KMS-11 (cell line): ENCODE measurements around the gene GRB2.

Source experiments
- H2AFZ ChIP-seq: fragments of 200-600 bp; sonication (generic); 2 replicates; pipeline ENCODE4 v1.6.1; 2016; ENCODE audit warnings: antibody characterized with exemption, mixed run types, low read depth
- H3K27ac ChIP-seq: fragments of 200-600 bp; sonication (generic); 2 replicates; pipeline ENCODE4 v1.6.1; 2016; ENCODE audit warnings: mild to moderate bottlenecking, mixed run types
- H3K27me3 ChIP-seq: fragments of 200-600 bp; sonication (generic); 2 replicates; pipeline ENCODE4 v1.6.1; 2017; ENCODE audit warnings: mild to moderate bottlenecking, low read depth, mixed run types, moderate library complexity; ENCODE audit not compliant: insufficient read depth
- H3K36me3 ChIP-seq: fragments of 200-600 bp; sonication (generic); 2 replicates; pipeline ENCODE4 v1.6.1; 2017; ENCODE audit warnings: mild to moderate bottlenecking, mixed run types; ENCODE audit not compliant: insufficient read depth
- H3K4me1 ChIP-seq: fragments of 200-600 bp; sonication (generic); 2 replicates; pipeline ENCODE4 v1.6.1; 2016; ENCODE audit warnings: mild to moderate bottlenecking, low read depth, mixed run types; ENCODE audit not compliant: poor library complexity, severe bottlenecking
- H3K4me2 ChIP-seq: fragments of 200-600 bp; sonication (generic); 2 replicates; pipeline ENCODE4 v1.7.0; 2016; ENCODE audit warnings: mild to moderate bottlenecking, mixed run types
- H3K4me3 ChIP-seq: fragments of 200-600 bp; sonication (generic); IDR thresholded peaks from 2 replicates; pipeline ENCODE4 v1.6.1; 2017; ENCODE audit warnings: low read depth, low read length, mixed read lengths; ENCODE audit not compliant: insufficient read depth
- H3K79me2 ChIP-seq: fragments of 200-600 bp; sonication (generic); 2 replicates; pipeline ENCODE4 v1.6.1; 2016; ENCODE audit warnings: low read depth, mixed run types; ENCODE audit not compliant: insufficient read depth
- H3K9ac ChIP-seq: fragments of 200-600 bp; sonication (generic); 2 replicates; pipeline ENCODE4 v1.6.1; 2016; ENCODE audit warnings: mild to moderate bottlenecking, mixed run types
- H4K20me1 ChIP-seq: fragments of 200-600 bp; sonication (generic); 2 replicates; pipeline ENCODE4 v1.6.1; 2016; ENCODE audit warnings: mild to moderate bottlenecking, mixed run types; ENCODE audit not compliant: insufficient read depth
- TF ChIP-seq, protein P1 (sequence below): fragments of 200-600 bp; sonication (generic); conservative IDR thresholded peaks from 2 replicates; pipeline ENCODE4 v1.6.1; 2017; ENCODE audit warnings: low read depth, mild to moderate bottlenecking, antibody characterized with exemption, low read length, moderate library complexity, mixed read lengths

Gene GRB2

DNA sequence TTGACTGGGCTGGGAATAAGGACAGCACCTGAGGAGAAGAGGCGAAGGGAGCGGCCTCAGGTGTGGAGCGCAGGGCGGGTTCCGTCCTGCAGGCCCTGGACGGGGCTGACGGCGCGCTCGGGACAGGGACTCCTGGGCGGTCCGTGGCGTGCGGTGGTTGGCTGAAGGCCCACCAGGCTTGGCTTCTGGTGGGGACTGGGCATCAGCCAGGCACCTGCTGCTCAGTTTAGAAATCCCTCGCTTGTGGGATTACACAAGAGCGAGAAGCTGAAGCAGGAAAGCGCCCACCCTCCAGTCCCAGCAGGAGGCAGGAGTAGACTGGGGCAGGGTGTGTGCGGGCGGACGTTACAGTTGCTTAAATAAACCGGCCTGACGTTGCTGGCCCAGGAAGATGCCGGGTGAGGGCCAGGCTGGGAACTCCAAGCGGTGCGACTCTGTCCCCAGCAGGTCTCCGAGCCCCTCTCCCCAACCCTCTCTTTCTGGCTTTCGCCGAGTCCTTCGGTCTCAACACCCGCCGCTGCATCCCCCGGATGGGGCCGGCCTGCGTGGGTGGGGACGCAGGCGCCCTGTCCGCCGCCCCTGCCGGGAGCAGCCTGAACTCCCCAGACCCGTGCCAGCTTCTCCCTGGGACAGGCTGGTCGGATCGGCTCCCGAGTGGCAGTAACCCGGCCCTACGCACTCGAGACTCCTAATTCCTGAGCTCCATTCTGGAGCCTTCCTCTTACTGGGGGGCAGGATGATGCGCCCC is 135.1 kb downstream of the GRB2 start:
- no peaks in the 10 kb centered on the region; the same call in 1 of the 2 replicates for H3K36me3 ChIP-seq
- peaks cover 34% of the 10 kb centered on the region for H3K4me1 ChIP-seq
- H4K20me1 ChIP-seq = no peaks in the 10 kb centered on the region
- peak overlapping the region; percentile 97 for H3K4me2 ChIP-seq
- TF ChIP-seq, protein P1, sequence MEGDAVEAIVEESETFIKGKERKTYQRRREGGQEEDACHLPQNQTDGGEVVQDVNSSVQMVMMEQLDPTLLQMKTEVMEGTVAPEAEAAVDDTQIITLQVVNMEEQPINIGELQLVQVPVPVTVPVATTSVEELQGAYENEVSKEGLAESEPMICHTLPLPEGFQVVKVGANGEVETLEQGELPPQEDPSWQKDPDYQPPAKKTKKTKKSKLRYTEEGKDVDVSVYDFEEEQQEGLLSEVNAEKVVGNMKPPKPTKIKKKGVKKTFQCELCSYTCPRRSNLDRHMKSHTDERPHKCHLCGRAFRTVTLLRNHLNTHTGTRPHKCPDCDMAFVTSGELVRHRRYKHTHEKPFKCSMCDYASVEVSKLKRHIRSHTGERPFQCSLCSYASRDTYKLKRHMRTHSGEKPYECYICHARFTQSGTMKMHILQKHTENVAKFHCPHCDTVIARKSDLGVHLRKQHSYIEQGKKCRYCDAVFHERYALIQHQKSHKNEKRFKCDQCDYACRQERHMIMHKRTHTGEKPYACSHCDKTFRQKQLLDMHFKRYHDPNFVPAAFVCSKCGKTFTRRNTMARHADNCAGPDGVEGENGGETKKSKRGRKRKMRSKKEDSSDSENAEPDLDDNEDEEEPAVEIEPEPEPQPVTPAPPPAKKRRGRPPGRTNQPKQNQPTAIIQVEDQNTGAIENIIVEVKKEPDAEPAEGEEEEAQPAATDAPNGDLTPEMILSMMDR = no peak; the same call in 1 of the 2 replicates
- H3K9ac ChIP-seq = peak overlapping the region; percentile 76
- H3K27me3 ChIP-seq = no peaks in the 10 kb centered on the region
- peak overlapping the region; percentile 87 for H2AFZ ChIP-seq
- peak overlapping the region; percentile 56 for H3K4me3 ChIP-seq
- H3K79me2 ChIP-seq = peaks cover 9% of the 10 kb centered on the region; the same call in 1 of the 2 replicates
- peak overlapping the region; percentile 61 for H3K27ac ChIP-seq

- H2AFZ ChIP-seq = peak overlapping the region; percentile 87
- H3K27ac ChIP-seq = peak overlapping the region; percentile 61
Observed at GRCh38 chr17:75269844-75270217, 135.6 kb downstream of the GRB2 start.

More at GRCh38 chr17:75269844-75270217, 135.6 kb downstream of the GRB2 start:
- TF ChIP-seq, protein P1 = no peak
- Histone ChIP-seq H3K36me3 (no peaks in the 10 kb centered on the region), H3K79me2 (peaks cover 9% of the 10 kb centered on the region; the same call in 1 of the 2 replicates), H3K27me3 (no peaks in the 10 kb centered on the region), H3K9ac (peak overlapping the region; percentile 76; the same call in 1 of the 2 replicates), H4K20me1 (no peaks in the 10 kb centered on the region), H3K4me3 (peak overlapping the region; percentile 56), H3K4me1 (peaks cover 34% of the 10 kb centered on the region), H3K4me2 (peak overlapping the region; percentile 97)
